Stomach (tissue), 9 donors: ENCODE data around the gene ZNF93. TPM values are rescaled to one million over a fixed set of nuclear protein-coding genes. Genes with fewer than 3 reads are reported as not detected.
A peak's percentile ranks its signal among the peaks of the same experiment; 100 is the strongest.
"Not testable (repeated sequence)": the region's sequence is repeated elsewhere in the genome, so short reads cannot be mapped to it uniquely, and the experiment has no call there.

Experiments
- DNase-seq, 2 donors: peaks; one replicate each; pipeline versions ENCODE4 v3.0.0 to v3.0.0-alpha.2; 2013 to 2019
- H3K27ac ChIP-seq, 5 donors: fragments of 200-600 bp in 4 of 5; sonication (generic) in 4 of 5; one replicate each; pipeline ENCODE4 v1.5.1; 2013 to 2019; ENCODE audit warnings: mild to moderate bottlenecking in 1 of 5, moderate library complexity in 1 of 5
- H3K27me3 ChIP-seq, 3 donors: fragments of 200-600 bp; sonication (generic); one replicate each; pipeline ENCODE4 v1.5.1; 2017 to 2019; ENCODE audit warnings: mixed run types in 1 of 3
- H3K36me3 ChIP-seq, 4 donors: fragments of 200-600 bp; sonication (generic); 1 replicate in 3 of 4; 2 replicates in 1 of 4; pipeline ENCODE4 v1.5.1; 2016 to 2019
- H3K4me1 ChIP-seq, 4 donors: fragments of 200-600 bp; sonication (generic); one replicate each; pipeline ENCODE4 v1.5.1; 2016 to 2019
- H3K4me3 ChIP-seq, 4 donors: fragments of 200-600 bp; sonication (generic) in 3 of 4; one replicate each; pipeline ENCODE4 v1.5.1; 2016 to 2019; ENCODE audit warnings: mild to moderate bottlenecking in 1 of 4
- H3K9me3 ChIP-seq, 4 donors: fragments of 200-600 bp; sonication (generic); one replicate each; pipeline ENCODE4 v1.5.1; 2016 to 2019
- CTCF ChIP-seq, 7 experiments: fragments of 450-650 bp in 4 of 7; fragments of 200-600 bp in 3 of 7; sonication (generic) in 3 of 7; IDR thresholded peaks; one replicate each; pipeline ENCODE4 v1.5.1; 2016 to 2019; ENCODE audit warnings: antibody characterized with exemption in 7 of 7, control low read depth in 2 of 7, mild to moderate bottlenecking in 1 of 7
- EP300 ChIP-seq: sonication (generic); formaldehyde crosslinking; IDR thresholded peaks from one replicate; pipeline ENCODE4 v1.6.1; 2017; ENCODE audit warnings: antibody characterized with exemption
- POLR2A ChIP-seq, 4 donors: fragments of 450-650 bp; IDR thresholded peaks; one replicate each; pipeline ENCODE4 v1.6.1; 2016; ENCODE audit warnings: antibody characterized with exemption in 4 of 4, control low read depth in 2 of 4, mild to moderate bottlenecking in 1 of 4, moderate library complexity in 1 of 4
- POLR2AphosphoS5 ChIP-seq, 3 donors: sonication (generic); formaldehyde crosslinking; IDR thresholded peaks; one replicate each; pipeline ENCODE4 v1.6.1; 2016; ENCODE audit warnings: antibody characterized with exemption in 3 of 3
- WGBS, 5 donors: extraction: QIAGEN DNeasy Blood & Tissue Kit in 3 of 5; methylation state at CpG; one replicate each; pipeline versions ENCODE4 v1.1.5 to v1.1.7; 2013 to 2018; 5-methylcytosine and 5-hydroxymethylcytosine counted together
- intact Hi-C: fragments of 100-400 bp; cut with DNase I; formaldehyde crosslinking; loops from one replicate; pipeline ENCODE4 v1.15.1; 2023; ENCODE audit warnings: low total_unique reads
- polyA plus RNA-seq, 3 donors: library from polyadenylated mRNA; stranded (reverse); fragments of 200-250 nt; gene quantifications; one replicate each; pipeline ENCODE4 v1.2.3, GENCODE V29; 2013
- total RNA-seq, 5 donors: library from RNA; depleted of rRNA; stranded (reverse); fragments of >200 nt; gene quantifications; one replicate each; pipeline versions ENCODE4 v1.1.0 to v1.2.3, GENCODE V29; 2014 to 2016
- donor health status: healthy with polysubstance abuse.
- donor health status: Bipolar disorder and iron deficiency.
- donor health status: healthy.

The ZNF93 gene
- total and polyA plus RNA-seq, 8 donors: 0.45 to 9.2 (median 2.7) TPM; not detected in 2

DNA sequence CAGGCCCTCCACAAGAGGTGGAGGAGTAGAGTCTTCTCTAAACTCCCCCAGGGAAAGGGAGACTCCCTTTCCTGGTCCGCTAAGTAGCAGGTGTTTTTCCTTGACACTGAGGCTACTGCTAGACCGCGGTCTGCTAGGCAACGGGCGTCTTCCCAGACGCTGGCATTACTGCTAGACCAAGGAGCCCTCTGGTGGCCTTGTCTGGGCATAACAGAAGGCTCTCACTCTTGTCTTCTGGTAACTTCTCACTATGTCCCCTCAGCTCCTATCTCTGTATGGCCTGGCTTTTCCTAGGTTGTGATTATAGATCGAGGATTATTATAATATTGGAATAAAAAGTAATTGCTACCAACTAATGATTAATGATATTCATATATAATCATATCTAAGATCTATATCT, 29.7 kb downstream of the ZNF93 start:
- intact Hi-C loops, H3K4me3 ChIP-seq, H3K27me3 ChIP-seq, H3K4me1 ChIP-seq, H3K27ac ChIP-seq: not testable (repeated sequence)
- Histone ChIP-seq H3K9me3 (peaks cover 16 to 89% (median 38%) of the 10 kb centered on the region in 4 donors), H3K36me3 (peaks cover 0 to 76% (median 43%) of the 10 kb centered on the region in 4 donors)
- WGBS, 5 donors: 42 to 85% (median 67%) methylated on average over 4 to 7 of the region's 7 CpGs
- peak in 1 of 2 donors; percentile 37 for DNase-seq
- TF ChIP-seq CTCF (IDR thresholded peaks at IDR 0.05): peak in 2 of 7 experiments; percentile 29 to 47

DNA sequence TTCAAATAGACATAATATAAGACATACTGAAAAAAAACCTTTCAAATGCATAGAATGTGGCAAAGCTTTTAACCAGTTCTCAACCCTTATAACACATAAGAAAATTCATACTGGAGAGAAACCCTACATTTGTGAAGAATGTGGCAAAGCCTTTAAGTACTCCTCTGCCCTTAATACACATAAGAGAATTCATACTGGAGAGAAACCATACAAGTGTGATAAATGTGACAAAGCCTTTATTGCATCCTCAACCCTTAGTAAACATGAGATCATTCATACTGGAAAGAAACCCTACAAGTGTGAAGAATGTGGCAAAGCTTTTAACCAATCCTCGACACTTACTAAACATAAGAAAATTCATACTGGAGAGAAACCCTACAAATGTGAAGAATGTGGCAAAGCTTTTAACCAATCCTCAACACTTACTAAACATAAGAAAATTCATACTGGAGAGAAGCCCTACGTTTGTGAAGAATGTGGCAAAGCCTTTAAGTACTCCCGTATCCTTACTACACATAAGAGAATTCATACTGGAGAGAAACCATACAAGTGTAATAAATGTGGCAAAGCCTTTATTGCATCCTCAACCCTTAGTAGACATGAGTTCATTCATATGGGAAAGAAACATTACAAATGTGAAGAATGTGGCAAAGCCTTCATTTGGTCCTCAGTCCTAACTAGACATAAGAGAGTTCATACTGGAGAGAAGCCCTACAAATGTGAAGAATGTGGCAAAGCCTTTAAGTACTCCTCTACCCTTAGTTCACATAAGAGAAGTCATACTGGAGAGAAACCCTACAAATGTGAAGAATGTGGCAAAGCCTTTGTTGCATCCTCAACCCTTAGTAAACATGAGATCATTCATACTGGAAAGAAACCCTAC, 32.9 kb downstream of the ZNF93 start:
- 92 to 97% (median 95%) methylated on average over 3 of the region's 3 CpGs for whole genome bisulfite sequencing, 5 donors
- peaks cover 18 to 94% (median 50%) of the 10 kb centered on the region in 4 donors for H3K9me3 ChIP-seq

GRCh38 chr19:19937403-19937802, 36.7 kb downstream of the ZNF93 start:
- H3K9me3 ChIP-seq: peaks cover 18 to 79% (median 60%) of the 10 kb centered on the region in 4 donors
- WGBS, 5 donors: 92 to 98% (median 93%) methylated on average over 2 of the region's 2 CpGs

More for the DNA sequence above, 32.9 kb downstream of the ZNF93 start:
- H3K27ac ChIP-seq, H3K4me1 ChIP-seq, intact Hi-C loops, DNase-seq, H3K27me3 ChIP-seq, H3K4me3 ChIP-seq: not testable (repeated sequence)
- H3K36me3 ChIP-seq: peaks cover 0 to 50% (median 23%) of the 10 kb centered on the region in 4 donors

DNA sequence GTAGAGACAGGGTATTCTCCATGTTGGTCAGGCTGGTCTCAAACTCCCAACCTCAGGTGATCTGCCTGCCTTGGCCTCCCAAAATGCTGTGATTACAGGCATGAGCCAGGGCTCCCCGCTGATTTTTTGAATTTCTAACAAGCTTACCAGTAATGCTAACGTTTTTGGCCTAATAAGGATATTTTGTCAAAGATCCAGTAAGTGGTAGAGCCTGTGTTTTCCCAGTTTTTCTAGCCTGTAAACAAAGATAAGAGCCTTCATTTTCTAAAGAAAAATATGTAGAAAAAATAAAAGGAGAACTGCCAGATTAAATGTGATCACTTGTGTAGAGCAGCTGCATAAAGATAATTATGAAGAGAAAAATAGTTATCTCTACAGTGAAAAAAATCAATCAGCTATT, 37.7 kb downstream of the ZNF93 start:
- no peak for DNase-seq
- Histone ChIP-seq H3K27ac (no peak overlapping the region), H3K36me3 (peaks cover 0 to 16% (median 6%) of the 10 kb centered on the region in 4 donors), H3K27me3 (no peaks in the 10 kb centered on the region), H3K9me3 (peaks cover 18 to 72% (median 55%) of the 10 kb centered on the region in 4 donors), H3K4me3 (no peak overlapping the region), H3K4me1 (no peaks in the 10 kb centered on the region)
- 14 to 31% (median 22%) methylated on average over 2 of the region's 2 CpGs for WGBS, 5 donors
- intact Hi-C loops: no loop called here
- TF ChIP-seq CTCF (IDR thresholded peaks at IDR 0.05) (no peak), POLR2A (IDR thresholded peaks at IDR 0.05) (no peak)

More at GRCh38 chr19:19937403-19937802, 36.7 kb downstream of the ZNF93 start:
- intact Hi-C loops: no loop called here
- no peak for TF ChIP-seq CTCF (IDR thresholded peaks at IDR 0.05)
- TF ChIP-seq POLR2A (IDR thresholded peaks at IDR 0.05): no peak
- no peak for TF ChIP-seq EP300
- TF ChIP-seq POLR2AphosphoS5 (IDR thresholded peaks at IDR 0.05): no peak
- Histone ChIP-seq H3K27me3 (no peaks in the 10 kb centered on the region), H3K36me3 (peaks cover 0 to 26% (median 13%) of the 10 kb centered on the region in 4 donors), H3K4me3 (no peak overlapping the region), H3K27ac (no peak overlapping the region), H3K4me1 (no peaks in the 10 kb centered on the region)
- no peak for DNase-seq
